IMR-90 (cell line): ENCODE measurements around the gene SUGCT. TPM values are rescaled to one million over a fixed set of nuclear protein-coding genes. Genes with fewer than 3 reads are reported as not detected.
"Not testable (repeated sequence)": the region's sequence is repeated elsewhere in the genome, so short reads cannot be mapped to it uniquely, and the experiment has no call there.

Experiments used
- ATAC-seq: fragments of 200-7000 bp; cut with Tn5 transposase; 2 replicates; pipeline ENCODE4 v1.9.1; 2020; ENCODE audit warnings: low read depth, mild to moderate bottlenecking, moderate library complexity
- BruUV-seq: library from RNA; stranded (reverse); fragments of 400-500 nt; replicated peaks from 2 replicates; lab custom pipeline; 2021; lab: Mats Ljungman, UMichigan
- CTCF ChIA-PET: fragments of 300-600 bp; formaldehyde crosslinking; extraction: SDS; loops from one replicate; lab custom pipeline; 2021; ENCODE audit warnings: antibody characterized with exemption; lab: Yijun Ruan, JAX
- POLR2A ChIA-PET: fragments of 300-600 bp; sonication (Branson Sonifier 250); formaldehyde crosslinking; loops from one replicate; lab custom pipeline; 2022; ENCODE audit warnings: antibody characterized with exemption; ENCODE audit not compliant: unreplicated experiment; lab: Charles Lee
- DNase-seq: peaks from one replicate; pipeline ENCODE4 v3.0.0; 2013
- H2AFZ ChIP-seq: replicated peaks from 2 replicates; pipeline ENCODE3; 2013; ENCODE audit warnings: low read length, mild to moderate bottlenecking; ENCODE audit not compliant: poor library complexity
- H2AK5ac ChIP-seq: 2 replicates; pipeline ENCODE4 v1.6.1; 2013; ENCODE audit warnings: low read depth, low read length, inconsistent platforms
- H2AK9ac ChIP-seq: replicated peaks from 2 replicates; pipeline ENCODE3; 2013; ENCODE audit warnings: mild to moderate bottlenecking, low read depth, low read length, moderate library complexity; ENCODE audit not compliant: poor library complexity
- H2BK120ac ChIP-seq: 2 replicates; pipeline ENCODE4 v1.6.1; 2013; ENCODE audit warnings: low read depth, low read length, inconsistent platforms
- H2BK15ac ChIP-seq: 3 replicates; pipeline ENCODE4 v1.6.1; 2013; ENCODE audit warnings: low read depth, low read length, inconsistent platforms
- H2BK20ac ChIP-seq: 2 replicates; pipeline ENCODE4 v1.6.1; 2013; ENCODE audit warnings: low read depth, mild to moderate bottlenecking, inconsistent platforms, low read length, moderate library complexity
- H2BK5ac ChIP-seq: 2 replicates; pipeline ENCODE4 v1.6.1; 2013; ENCODE audit warnings: mild to moderate bottlenecking, low read depth, low read length, inconsistent platforms; ENCODE audit not compliant: poor library complexity, severe bottlenecking
- H3K14ac ChIP-seq: replicated peaks from 2 replicates; pipeline ENCODE4 v1.6.1; 2013; ENCODE audit warnings: low read depth, low read length, inconsistent platforms
- H3K18ac ChIP-seq: 2 replicates; pipeline ENCODE4 v1.6.1; 2013; ENCODE audit warnings: low read depth, low read length, control low read depth
- H3K23ac ChIP-seq: 2 replicates; pipeline ENCODE4 v1.6.1; 2013; ENCODE audit warnings: low read depth, low read length, inconsistent platforms
- H3K27ac ChIP-seq: 2 replicates; pipeline ENCODE4 v1.5.1; 2013; ENCODE audit warnings: mild to moderate bottlenecking, control low read depth, low read length; ENCODE audit not compliant: insufficient read depth
- H3K27me3 ChIP-seq: 2 replicates; pipeline ENCODE4 v1.6.1; 2013; ENCODE audit warnings: low read length; ENCODE audit not compliant: control insufficient read depth, insufficient read depth
- H3K36me3 ChIP-seq: 2 replicates; pipeline ENCODE4 v1.6.1; 2013; ENCODE audit warnings: low read length, mixed read lengths; ENCODE audit not compliant: control insufficient read depth, insufficient read depth
- H3K4ac ChIP-seq: 2 replicates; pipeline ENCODE4 v1.6.1; 2013; ENCODE audit warnings: low read depth, low read length, inconsistent platforms
- H3K4me1 ChIP-seq: 2 replicates; pipeline ENCODE4 v1.6.1; 2013; ENCODE audit warnings: low read length, mixed read lengths; ENCODE audit not compliant: control insufficient read depth, insufficient read depth
- H3K4me2 ChIP-seq: 2 replicates; pipeline ENCODE4 v1.6.1; 2013; ENCODE audit warnings: low read depth, mild to moderate bottlenecking, control low read depth, low read length, moderate library complexity
- H3K4me3 ChIP-seq: 2 replicates; pipeline ENCODE4 v1.5.1; 2013; ENCODE audit warnings: low read depth, mild to moderate bottlenecking, control low read depth, low read length, moderate library complexity; ENCODE audit not compliant: insufficient read depth
- H3K56ac ChIP-seq: 2 replicates; pipeline ENCODE4 v1.6.1; 2013; ENCODE audit warnings: low read length, inconsistent platforms; ENCODE audit not compliant: insufficient read depth; ENCODE audit errors: extremely low read depth
- H3K79me1 ChIP-seq, 2 experiments: 2 replicates each; pipeline ENCODE4 v1.6.1; 2013; ENCODE audit warnings: low read length in 2 of 2, inconsistent platforms in 1 of 2, low read depth in 1 of 2
- H3K9ac ChIP-seq: 2 replicates; pipeline ENCODE4 v1.6.1; 2013; ENCODE audit warnings: low read depth, low read length, control low read depth
- H3K9me1 ChIP-seq: 2 replicates; pipeline ENCODE4 v1.6.1; 2013; ENCODE audit warnings: low read length, inconsistent platforms; ENCODE audit not compliant: insufficient read depth
- H3K9me3 ChIP-seq: 2 replicates; pipeline ENCODE4 v1.6.1; 2013; ENCODE audit warnings: low read length; ENCODE audit not compliant: control insufficient read depth, insufficient read depth
- H4K20me1 ChIP-seq: 2 replicates; pipeline ENCODE4 v1.6.1; 2013; ENCODE audit warnings: low read length, inconsistent platforms; ENCODE audit not compliant: insufficient read depth
- H4K5ac ChIP-seq: 2 replicates; pipeline ENCODE4 v1.6.1; 2013; ENCODE audit warnings: mild to moderate bottlenecking, low read depth, low read length, control low read depth
- H4K8ac ChIP-seq, 2 experiments: 2 replicates each; pipeline ENCODE4 v1.6.1; 2013; ENCODE audit warnings: low read depth in 2 of 2, low read length in 2 of 2, control low read depth in 1 of 2, inconsistent platforms in 1 of 2
- H4K91ac ChIP-seq: 2 replicates; pipeline ENCODE4 v1.6.1; 2013; ENCODE audit warnings: low read depth, low read length, inconsistent platforms; ENCODE audit not compliant: insufficient read depth
- WGBS, 2 experiments: methylation state at CpG; one replicate each; pipeline versions ENCODE4 v1.1.5 to v1.1.7; 2013; ENCODE audit warnings: missing lambda C conversion rate in 2 of 2; ENCODE audit not compliant: insufficient read length in 1 of 2; ENCODE audit errors: extremely low coverage in 2 of 2; 5-methylcytosine and 5-hydroxymethylcytosine counted together
- dilution Hi-C: fragments of 300-500 bp; cut with HindIII; formaldehyde crosslinking; loops from one replicate; pipeline ENCODE4 v1.14.3; 2018; ENCODE audit warnings: low sequenced_read_pairs; ENCODE audit not compliant: unreplicated experiment
- in situ Hi-C: fragments of 300-500 bp; cut with MboI; formaldehyde crosslinking; loops from 3 replicates; pipeline ENCODE4 v1.14.3; 2019; ENCODE audit warnings: low sequenced_read_pairs, inconsistent platforms, mixed read lengths
- intact Hi-C: fragments of 100-400 bp; cut with micrococcal nuclease; formaldehyde crosslinking; loops from 2 replicates; pipeline ENCODE4 v1.10.0; 2022
- polyA plus RNA-seq, 3 experiments: library from polyadenylated mRNA; depleted of rRNA; stranded (reverse); fragments of >200 nt; gene quantifications; 2 replicates each; pipeline ENCODE4 v1.2.3, GENCODE V29; 2012; ENCODE audit warnings: low replicate concordance in 1 of 3
- total RNA-seq: library from RNA; depleted of rRNA; stranded (reverse); fragments of >200 nt; gene quantifications from 2 replicates; pipeline ENCODE4 v1.2.3, GENCODE V29; 2012

Gene SUGCT
- total and polyA plus RNA-seq, 2 of the 4 experiments (the other 2 are of a cell fraction) = 5.9 to 8.3 TPM

- DNase-seq, H4K8ac ChIP-seq, H3K9ac ChIP-seq, H3K27ac ChIP-seq, BruUV-seq, ATAC-seq, H3K4ac ChIP-seq, H2BK120ac ChIP-seq, H3K23ac ChIP-seq, H2BK20ac ChIP-seq, H3K56ac ChIP-seq, H2AK5ac ChIP-seq, H4K20me1 ChIP-seq, H2BK5ac ChIP-seq, H2AFZ ChIP-seq, H3K4me3 ChIP-seq, in situ Hi-C loops, H3K4me2 ChIP-seq, H3K36me3 ChIP-seq, H3K14ac ChIP-seq, H4K5ac ChIP-seq, intact Hi-C loops, H3K27me3 ChIP-seq, H2AK9ac ChIP-seq, H3K9me3 ChIP-seq, CTCF ChIA-PET, H3K18ac ChIP-seq, H4K91ac ChIP-seq, H3K4me1 ChIP-seq, H3K9me1 ChIP-seq, dilution Hi-C loops, POLR2A ChIA-PET, H2BK15ac ChIP-seq: not testable (repeated sequence)
- H3K79me1 ChIP-seq = peaks cover 8 to 48% of the 10 kb centered on the region in 2 experiments
- WGBS, 2 experiments = no CpG with 5 or more reads among the region's 14 CpGs
Observed at GRCh38 chr7:40122100-40122939, 12.5 kb upstream of the SUGCT start.
